ENCODE measurements around the gene ITPR1. TPM values are rescaled to one million over a fixed set of nuclear protein-coding genes. Genes with fewer than 3 reads are reported as not detected.

Gene ITPR1
- total RNA-seq, 4 donors from 2014 or later = 210 to 261 (median 232) TPM

DNA sequence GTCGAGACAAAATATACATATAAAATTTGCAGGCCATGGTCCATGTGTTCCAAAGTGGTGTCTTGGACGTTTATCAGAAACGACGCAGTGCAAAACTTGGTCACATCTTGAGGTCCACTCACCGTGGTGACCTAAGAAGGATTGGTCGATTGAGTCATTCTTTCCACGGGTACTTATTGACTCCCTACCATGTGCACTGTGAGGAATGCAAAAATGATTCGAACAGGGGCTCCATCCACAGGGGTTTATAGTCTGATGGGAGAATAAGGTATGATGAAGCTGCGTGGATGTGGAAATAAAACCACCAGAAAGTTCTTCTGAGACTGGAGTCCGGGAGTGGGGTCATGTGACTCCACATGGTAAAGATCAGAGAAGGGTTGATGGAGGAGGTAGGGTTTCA is 185.2 kb downstream of the ITPR1 start:
- 95% methylated on average over 10 of the region's 10 CpGs for WGBS, 2 donors
- Histone ChIP-seq H3K27ac (no peak overlapping the region), H3K4me3 (replicated peaks in 1 of 3) (no peak overlapping the region), H3K4me1 (no peaks in the 10 kb centered on the region), H3K9me3 (no peaks in the 10 kb centered on the region), H3K27me3 (no peaks in the 10 kb centered on the region), H3K36me3 (peaks cover 8 to 25% of the 10 kb centered on the region in 2 donors)
- DNase-seq = no peak
- intact Hi-C loops (cut with DNase I) = no loop called here
- TF ChIP-seq POLR2A (IDR thresholded peaks at IDR 0.05) (no peak), CTCF (IDR thresholded peaks at IDR 0.05) (no peak)

DNA sequence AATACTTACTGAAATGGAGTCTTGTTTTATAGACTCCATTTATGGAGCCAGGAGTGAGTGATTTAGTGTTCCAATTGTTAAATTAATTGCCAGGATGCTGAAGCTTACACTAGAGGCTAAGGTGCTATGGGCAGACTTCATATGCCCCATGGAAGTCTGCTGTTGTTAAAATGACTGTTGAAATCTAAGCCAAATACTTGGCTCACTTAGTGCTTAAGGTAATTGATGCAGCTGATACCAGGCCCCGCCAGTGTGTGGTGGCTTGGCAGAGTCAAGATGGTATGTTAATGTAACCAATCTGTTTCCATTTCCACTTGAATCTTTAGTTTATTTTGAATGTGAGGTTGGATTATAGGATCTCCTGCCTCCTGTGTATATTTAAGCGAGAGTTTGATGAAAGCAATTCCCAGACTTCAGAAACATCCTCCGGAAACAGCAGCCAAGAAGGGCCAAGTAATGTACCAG is 187.1 kb downstream of the ITPR1 start:
- H3K36me3 ChIP-seq = peaks cover 10 to 38% of the 10 kb centered on the region in 2 donors
- H3K9me3 ChIP-seq = no peaks in the 10 kb centered on the region
- intact Hi-C loops (cut with DNase I) = no loop called here
- H3K4me3 ChIP-seq (replicated peaks in 1 of 3) = no peak overlapping the region
- TF ChIP-seq CTCF (IDR thresholded peaks at IDR 0.05) (no peak), POLR2A (IDR thresholded peaks at IDR 0.05) (no peak)
- no peak overlapping the region for H3K27ac ChIP-seq
- H3K4me1 ChIP-seq = no peaks in the 10 kb centered on the region
- no peak for DNase-seq
- WGBS, 2 donors = 85 to 86% methylated on average over 3 of the region's 3 CpGs
- H3K27me3 ChIP-seq = no peaks in the 10 kb centered on the region

- WGBS, 2 donors = 96 to 98% methylated on average over 2 of the region's 2 CpGs
- no peak for TF ChIP-seq POLR2A (IDR thresholded peaks at IDR 0.05)
- no peak for TF ChIP-seq CTCF (IDR thresholded peaks at IDR 0.05)
- no peak overlapping the region for H3K27ac ChIP-seq
- intact Hi-C loops (cut with DNase I) = no loop called here
- H3K9me3 ChIP-seq = no peaks in the 10 kb centered on the region
- no peak for DNase-seq
- no peak overlapping the region for H3K4me3 ChIP-seq (replicated peaks in 1 of 3)
- no peaks in the 10 kb centered on the region for H3K27me3 ChIP-seq
- no peaks in the 10 kb centered on the region for H3K4me1 ChIP-seq
- H3K36me3 ChIP-seq = peaks cover 11 to 45% of the 10 kb centered on the region in 2 donors
Observed at GRCh38 chr3:4680871-4681300, 187.7 kb downstream of the ITPR1 start.

- TF ChIP-seq POLR2A (IDR thresholded peaks at IDR 0.05) (no peak), CTCF (IDR thresholded peaks at IDR 0.05) (no peak)
Observed at GRCh38 chr3:4681301-4681700, 188.2 kb downstream of the ITPR1 start.

DNA sequence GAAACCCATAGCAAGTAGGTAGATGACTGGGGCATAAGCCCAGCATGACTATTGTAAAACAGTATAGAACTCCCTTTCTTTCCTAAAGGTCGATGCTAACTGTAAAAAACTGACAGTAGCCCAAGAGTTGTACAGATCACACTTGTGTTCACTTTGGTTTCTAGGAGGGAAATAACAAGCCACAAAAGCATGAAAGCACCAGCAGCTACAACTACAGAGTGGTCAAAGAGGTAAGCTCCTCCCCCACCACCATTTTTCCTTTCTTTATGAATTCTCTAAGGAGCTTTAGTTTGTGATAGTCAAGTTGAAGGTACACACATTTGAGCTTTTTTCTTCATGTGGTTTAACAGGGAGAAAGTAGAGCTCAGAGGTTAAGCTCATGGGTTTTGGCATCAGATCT is 191.0 kb downstream of the ITPR1 start:
- TF ChIP-seq POLR2A (IDR thresholded peaks at IDR 0.05) (no peak), CTCF (IDR thresholded peaks at IDR 0.05) (no peak)
- DNase-seq = no peak
- Histone ChIP-seq H3K36me3 (peaks cover 18 to 41% of the 10 kb centered on the region in 2 donors), H3K4me1 (no peaks in the 10 kb centered on the region), H3K9me3 (no peaks in the 10 kb centered on the region), H3K27ac (no peak overlapping the region), H3K27me3 (no peaks in the 10 kb centered on the region), H3K4me3 (replicated peaks in 1 of 3) (no peak overlapping the region)
- WGBS, 2 donors = 87 to 93% methylated on average over 1 of the region's 1 CpG
- intact Hi-C loops (cut with DNase I) = no loop called here

More at GRCh38 chr3:4681301-4681700, 188.2 kb downstream of the ITPR1 start:
- H3K9me3 ChIP-seq = no peaks in the 10 kb centered on the region
- H3K27ac ChIP-seq = no peak overlapping the region
- H3K27me3 ChIP-seq = no peaks in the 10 kb centered on the region
- no peak for DNase-seq
- peaks cover 11 to 44% of the 10 kb centered on the region in 2 donors for H3K36me3 ChIP-seq
- no peaks in the 10 kb centered on the region for H3K4me1 ChIP-seq
- no peak overlapping the region for H3K4me3 ChIP-seq (replicated peaks in 1 of 3)
- intact Hi-C loops (cut with DNase I) = no loop called here

Measured in thyroid gland (tissue), 4 donors.